GM19438 (cell line): Measurements from ENCODE around the gene PPFIBP2.
A peak's percentile ranks its signal among the peaks of the same experiment; 100 is the strongest.

Experiments used
- ATAC-seq: cut with Tn5 transposase; IDR thresholded peaks from one replicate; pipeline ENCODE4 v1.9.1; 2021; ENCODE audit warnings: low read depth; ENCODE audit not compliant: unreplicated experiment

Gene PPFIBP2

DNA sequence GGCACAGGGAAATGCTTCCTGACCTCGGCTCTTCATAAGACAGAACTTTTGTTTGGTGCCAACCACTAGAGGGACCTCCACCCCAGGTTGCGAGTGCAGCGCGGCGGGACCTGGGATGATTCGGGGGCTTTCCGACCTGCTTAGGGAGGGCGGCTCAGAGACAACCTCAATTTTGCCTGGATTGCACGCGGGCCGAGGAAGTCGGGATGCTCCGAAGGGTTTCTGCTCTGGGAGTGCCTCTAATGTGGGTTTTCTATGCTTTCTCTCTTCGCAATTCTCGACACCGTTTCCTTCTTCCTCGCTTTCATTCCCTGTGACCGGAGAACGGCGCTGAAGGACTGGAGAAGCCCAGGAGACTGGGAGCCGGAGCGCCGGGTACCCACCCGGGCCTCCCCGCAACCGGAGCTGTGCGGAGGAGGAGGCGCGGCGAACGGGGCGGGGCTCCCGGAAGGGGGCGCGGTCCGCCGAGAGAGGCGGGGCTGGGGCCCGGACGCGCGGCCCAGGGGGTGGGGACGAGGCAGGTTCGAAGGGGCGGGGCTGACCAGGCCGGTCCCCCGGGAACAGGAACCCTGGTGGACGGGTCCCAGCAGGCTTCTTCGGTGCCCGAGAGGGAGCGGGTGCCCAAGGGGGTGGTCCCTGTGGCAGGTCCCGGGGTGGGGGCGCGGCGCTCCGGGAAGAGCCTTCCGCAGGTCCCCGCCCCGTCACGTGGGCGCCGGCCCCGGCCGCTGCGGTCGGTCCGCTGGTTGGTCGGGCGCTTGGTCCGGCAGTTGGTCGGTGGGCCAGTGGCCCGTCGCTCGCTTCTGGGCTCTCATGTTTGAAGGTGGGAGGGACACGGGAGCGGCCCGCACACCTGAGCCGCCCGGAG is at the start of gene PPFIBP2:
Gene PPFIBP2 (plus strand): TSS at position 766 of the 865 bp plus-strand sequence. CDS start 35,477 bp downstream, outside the sequence.
- peak; percentile 59 for ATAC-seq

DNA sequence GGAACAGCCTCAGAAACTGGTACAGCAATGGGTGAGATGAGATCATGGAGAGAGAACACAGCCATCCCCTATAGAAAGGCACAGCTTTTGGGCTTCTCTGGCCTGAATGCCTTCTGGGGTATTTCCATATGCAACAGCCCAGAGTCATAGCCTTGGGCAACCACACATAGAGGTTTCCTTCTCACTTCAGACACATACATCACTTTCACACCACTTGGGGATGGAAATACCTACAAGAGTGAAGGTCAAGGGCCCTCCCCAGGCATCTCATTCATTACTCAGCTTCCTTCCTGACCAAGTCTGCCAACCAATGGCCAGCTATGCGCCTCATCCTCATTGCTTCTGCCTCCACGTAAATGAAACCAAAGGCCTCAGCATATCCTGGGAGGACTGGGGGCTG is 46.1 kb upstream of the PPFIBP2 start:
- no peak for ATAC-seq

DNA sequence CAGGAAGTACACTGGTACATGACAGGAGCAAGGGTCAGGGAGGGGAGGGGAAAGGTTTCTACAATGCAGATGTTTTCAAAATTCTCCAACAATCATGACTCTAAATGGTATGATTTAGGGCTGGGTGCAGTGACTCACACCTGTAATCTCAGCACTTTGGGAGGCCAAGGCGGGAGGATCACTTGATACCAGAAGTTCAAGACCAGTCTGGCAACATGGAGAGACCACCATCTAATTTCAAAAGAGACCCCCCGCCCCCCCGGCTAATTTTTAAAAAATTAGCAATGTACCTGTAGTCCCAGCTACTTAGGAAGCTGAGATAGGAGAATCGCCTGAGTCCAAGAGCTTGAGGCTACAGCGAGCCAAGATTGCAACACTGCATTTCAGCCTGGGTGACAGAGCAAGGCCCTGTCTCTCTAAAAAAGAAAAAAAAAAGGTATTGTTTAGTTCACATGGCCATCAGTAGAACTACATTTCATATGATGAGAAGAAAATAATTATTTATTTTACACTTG is 44.4 kb upstream of the PPFIBP2 start:
- no peak for ATAC-seq

DNA sequence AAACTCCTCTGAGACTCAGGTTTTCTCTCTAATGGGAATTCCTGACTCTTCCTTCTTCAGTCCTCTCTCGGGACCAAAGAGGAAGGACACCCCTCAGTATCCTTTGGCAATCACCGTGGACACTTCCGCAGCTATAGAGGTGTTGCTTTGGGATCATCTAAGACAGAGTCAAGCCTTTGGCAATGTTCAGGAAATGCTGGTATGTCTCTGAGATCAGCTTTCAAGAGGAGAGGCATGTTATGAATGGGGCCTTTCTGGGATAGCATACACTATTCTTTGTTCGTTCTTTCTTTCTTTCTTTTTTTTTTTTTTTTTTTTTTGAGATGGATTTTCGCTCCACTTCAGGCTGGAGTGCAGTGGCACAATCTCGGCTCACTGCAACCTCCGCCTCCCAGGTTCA is 42.7 kb upstream of the PPFIBP2 start:
- no peak for ATAC-seq

DNA sequence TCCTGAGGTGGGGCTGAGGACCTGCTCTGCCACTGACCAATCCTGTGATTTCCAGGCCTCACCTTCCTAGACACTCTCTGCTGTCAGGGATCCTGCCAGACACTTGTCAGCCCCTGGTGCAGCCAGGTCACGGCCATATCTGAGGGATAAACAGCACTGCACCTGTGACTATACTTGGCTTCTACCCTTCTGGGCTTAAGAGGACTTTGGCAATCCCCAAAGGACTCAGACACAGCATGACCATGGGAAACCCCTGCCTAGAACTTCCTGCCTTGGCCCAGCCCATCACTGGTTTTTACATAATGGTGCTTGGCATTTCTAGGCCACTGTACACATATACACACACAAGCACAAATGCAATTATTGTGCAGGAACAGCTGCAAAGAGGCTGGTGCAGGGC is 40.1 kb upstream of the PPFIBP2 start:
- peak; percentile 97 for ATAC-seq

DNA sequence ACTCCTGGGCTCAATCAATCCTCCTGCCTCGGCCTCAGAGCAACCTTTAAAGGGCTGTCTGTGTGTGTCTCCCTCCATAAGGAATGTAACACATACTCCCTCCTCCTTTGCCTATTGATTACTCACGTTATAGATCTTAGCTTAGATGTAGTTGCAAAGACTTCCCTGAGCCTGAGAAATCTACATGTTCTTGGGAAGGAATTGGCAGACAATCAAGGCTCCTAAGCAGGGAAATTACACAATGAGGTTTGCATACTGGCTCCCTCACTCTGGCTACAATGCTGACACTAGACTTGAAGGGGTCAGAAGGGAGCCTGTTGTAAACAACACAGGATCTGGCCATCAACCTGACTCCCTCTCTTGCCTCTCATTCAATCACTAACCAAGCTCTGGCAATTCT is 33.7 kb upstream of the PPFIBP2 start:
- ATAC-seq = no peak

DNA sequence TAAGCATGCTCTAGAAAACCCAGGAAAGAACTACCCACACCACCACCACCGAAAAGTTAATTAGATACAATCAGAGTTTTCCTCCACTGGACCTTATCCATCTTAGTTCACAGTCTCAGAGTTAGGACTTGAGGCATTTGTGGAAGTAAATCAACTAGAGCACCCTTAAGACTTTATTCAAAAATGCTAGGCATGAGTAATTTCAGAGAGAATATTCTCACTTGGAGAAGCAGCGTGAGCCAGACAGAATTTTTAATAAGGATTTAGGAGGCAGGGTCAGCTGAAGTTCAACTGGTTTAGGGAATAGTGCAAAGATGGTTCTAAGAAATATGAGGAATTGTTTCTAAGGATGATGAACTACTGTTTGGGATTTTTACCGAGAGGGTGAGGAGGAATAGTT is 29.7 kb upstream of the PPFIBP2 start:
- ATAC-seq = no peak

DNA sequence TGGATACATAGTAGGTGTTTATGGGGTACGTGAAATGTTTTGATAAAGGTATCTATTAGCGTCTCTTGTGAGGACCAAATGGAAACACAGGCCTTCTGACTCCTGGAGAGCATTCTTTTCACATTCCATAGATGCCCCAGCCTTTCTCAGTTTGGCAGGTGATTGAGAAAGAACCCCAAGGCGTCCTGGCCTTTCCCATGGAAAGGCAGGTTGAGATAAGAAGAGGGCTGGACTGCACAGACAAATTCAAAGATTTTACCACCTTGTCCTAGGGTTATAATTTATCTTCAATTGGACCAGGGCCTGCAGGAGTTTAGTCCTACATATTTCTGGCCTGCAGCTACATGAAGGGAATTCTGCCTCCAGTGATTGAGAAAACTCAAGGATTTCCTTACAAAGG is 29.2 kb upstream of the PPFIBP2 start:
- no peak for ATAC-seq

DNA sequence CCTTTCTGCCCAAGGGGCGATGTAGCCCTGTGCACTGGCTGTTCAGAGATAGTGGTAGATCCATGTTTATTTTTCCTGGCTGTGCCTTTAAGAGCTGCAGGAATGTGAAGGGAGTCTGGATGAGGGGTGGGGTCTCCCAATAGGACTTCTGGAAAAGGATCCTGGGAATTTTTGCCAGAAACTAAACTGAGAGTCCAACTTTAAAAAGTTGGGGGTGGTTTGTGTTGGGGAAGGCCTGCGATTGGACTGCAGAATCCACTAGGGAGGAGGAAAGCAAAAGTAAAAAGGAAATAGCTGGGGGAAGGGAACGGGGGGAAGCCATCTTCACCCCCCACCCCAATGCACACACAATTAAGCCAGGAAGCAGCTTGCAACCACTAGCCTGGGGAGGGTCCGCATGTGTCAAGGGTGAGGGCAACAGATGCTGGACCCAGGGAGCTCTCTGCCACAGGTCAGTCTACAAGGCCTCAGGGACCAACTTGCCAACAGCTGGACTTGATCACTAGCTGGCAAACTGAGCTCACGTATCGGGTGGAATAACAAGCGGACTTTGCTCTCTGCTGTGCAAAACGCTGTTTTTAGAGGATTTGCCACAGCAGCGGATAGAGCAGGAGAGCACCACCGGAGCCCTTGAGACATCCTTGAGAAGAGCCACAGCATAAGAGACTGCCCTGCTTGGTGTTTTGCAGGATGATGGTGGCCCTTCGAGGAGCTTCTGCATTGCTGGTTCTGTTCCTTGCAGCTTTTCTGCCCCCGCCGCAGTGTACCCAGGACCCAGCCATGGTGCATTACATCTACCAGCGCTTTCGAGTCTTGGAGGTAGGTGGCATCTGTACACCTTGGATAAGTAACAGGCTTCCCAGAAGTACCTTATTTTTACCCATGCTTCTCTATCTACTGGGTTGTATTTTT is 28.4 kb upstream of the PPFIBP2 start, which contains the start of gene OLFML1:
Gene OLFML1 (plus strand): TSS at position 321 of the 912 bp plus-strand sequence. CDS start 370 bp downstream, at position 691.
- no peak for ATAC-seq

DNA sequence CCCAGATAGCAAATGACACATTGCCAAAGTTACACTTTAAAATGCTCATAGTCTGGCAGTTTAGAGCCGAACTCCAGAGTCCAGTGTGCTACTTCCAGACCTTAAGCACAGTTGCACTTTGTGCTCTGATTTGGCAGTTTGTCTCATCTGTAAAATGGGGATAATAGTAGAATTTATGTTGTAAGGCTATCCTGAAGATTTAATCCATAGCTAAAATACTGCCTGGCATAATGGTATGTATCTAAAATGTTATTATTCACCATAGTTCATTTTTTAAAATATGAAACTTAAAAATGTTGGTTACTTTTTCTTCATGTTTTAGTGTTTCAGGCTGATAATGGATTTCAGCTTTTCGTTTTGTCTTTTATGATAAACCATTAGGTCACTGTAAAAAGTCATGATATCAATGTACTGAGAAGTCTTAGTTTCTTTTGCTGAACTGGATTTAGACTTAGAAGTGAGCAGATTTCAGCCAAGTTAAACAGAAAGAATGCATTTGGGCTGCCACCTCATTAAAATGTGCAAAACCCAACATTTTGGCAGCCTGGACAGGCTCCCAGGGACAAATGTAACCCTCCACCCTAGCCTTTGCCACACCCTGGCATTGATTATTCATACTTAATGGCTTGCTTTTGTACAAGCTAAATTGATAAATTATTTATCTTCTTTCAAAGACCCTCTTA is 27.6 kb upstream of the PPFIBP2 start:
- ATAC-seq = no peak

DNA sequence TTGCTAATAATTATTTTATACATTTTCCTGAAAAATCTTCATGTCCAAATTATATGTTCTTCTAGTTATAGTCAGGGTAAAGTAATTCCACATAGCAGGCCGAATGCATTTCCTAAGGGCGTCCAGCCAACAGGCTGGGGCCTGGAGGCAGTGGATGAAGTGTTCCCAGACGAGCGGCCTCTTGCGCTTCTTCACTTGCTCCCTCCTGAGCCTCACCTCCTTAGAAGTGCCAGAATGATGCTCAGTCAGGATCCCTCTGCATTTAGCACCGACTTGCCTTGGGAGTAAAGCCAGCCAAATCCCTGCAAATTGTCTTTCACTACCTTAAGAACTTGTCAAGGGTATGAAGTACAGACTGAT is 27.0 kb upstream of the PPFIBP2 start:
- no peak for ATAC-seq

DNA sequence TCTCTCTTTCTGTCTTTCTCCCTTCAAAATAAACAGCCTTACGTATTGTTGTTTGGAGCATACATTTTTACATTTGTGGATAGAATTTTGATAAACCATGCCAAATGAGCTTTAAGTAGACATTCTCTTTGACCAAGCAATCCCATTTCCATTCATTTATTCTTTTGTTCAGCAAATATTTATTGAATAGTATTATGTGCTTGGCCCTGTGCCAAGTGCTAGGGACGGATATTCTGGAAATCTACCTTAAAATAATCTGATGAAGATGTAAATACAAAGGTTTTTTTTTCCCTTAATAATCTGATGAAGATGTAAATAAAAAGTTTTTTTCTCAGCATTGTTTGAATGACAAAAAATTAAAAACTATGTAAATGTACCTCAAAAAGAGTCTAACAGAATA is 26.4 kb upstream of the PPFIBP2 start:
- ATAC-seq = no peak

DNA sequence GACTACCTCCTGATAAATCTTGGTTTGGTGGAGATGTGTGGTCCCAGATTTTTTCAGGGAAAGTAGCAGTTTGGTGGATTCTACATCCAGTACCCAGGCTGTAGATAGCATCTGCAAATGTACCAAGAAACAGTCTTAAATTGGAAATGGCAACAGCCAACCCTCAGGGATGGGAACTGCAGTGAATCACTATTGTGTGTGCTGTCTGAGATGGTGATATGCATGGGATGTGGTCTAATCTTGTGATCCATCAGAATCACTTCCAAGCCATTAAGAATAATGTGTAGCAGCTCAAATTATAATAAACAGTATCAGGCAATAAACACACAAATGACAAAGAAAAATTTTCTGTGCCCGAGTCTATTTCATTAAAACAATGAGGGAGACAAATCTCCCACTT is 25.1 kb upstream of the PPFIBP2 start:
- ATAC-seq = no peak

DNA sequence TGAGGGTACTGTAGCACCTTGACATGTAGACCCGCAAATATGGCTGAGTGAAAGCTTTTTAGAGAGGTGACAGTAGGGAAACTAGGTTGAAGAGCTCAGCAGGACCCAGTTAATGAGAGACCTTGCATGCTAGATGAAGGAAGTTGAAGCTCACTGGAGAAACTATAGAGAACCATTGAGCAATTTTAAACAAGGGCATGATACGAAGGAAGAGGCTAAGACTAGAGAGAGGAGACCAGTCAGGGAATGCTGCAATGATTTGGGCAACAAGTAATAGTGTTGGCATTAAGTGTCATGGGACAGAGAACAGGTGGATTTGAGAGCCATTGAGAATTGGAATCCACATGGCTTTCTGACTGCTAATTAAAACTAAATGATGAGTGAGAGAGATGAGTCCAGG is 24.4 kb upstream of the PPFIBP2 start:
- no peak for ATAC-seq

DNA sequence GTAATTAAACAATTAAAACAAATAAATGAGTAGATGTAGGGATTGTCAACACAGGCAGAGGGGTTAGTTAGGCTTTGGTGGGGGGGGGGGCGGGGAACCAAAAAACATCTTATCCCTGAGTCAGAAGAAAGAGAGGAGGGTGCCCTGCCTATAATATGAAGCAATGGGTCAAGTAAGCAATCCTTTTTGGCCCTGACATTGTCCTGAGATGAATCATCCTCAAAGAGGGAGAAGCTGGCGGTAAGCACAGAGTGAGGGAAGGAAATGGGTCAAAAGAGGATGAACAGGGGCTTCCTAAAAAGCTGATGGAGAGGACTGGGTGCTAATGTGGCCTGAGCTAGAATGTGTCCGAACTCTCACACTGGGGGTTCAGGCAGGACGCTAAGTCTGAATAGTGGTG is 23.7 kb upstream of the PPFIBP2 start:
- ATAC-seq = no peak

DNA sequence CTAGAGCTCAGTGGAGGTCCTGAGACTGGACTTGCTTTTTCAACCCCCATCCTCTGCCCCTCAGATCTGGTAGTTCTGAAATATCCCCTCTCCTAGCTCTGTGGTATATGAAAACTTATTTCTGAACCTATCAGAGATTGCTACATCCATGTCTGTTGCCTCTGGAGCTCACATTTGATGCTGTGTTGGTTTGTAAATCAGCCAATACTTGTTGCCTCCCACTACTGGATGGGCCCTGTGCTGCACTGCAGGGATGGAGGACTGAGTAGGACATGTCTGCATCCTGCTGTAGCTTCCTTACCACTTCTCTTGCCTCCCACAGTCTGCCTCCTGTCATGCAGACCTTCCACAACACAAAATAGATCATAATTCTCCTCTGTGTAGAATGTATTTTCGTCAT is 23.3 kb upstream of the PPFIBP2 start:
- no peak for ATAC-seq

DNA sequence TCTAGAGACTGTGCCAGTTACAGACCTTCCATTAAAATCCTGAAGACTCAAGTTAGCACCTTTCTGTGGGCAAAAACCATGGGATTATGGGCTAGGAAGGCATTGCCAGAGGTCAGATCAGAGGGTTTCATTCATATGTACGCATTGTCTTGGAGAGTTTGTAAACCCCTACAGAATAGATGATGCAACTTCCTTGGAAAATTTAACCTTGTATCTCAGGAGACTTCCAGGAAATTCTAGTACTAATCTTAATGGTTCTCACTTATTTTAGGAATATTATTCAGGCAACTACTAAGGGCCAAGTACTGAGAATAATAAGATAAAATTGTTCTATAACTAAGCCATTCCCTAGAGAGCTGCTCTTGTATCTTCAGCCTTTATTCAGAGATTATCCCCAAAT is 21.5 kb upstream of the PPFIBP2 start:
- ATAC-seq = no peak

DNA sequence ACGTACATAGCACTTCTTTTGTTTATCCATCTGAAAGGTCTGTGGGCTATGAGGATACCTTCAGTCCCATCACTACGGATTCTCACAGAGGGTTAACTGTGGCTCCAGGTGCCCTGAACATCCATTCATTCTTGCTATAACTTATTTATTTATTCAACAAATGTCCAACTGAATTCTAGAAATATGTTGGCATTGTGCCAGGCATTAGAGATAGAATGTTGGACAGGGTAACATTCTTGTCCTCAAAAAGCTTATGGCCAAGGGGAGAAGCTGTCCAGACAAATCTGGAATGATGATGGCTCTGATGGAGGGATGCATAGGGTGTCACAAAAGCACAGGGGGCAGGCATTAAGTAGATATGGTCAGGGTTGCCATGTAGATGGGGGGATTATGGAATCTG is 20.1 kb upstream of the PPFIBP2 start:
- no peak for ATAC-seq

DNA sequence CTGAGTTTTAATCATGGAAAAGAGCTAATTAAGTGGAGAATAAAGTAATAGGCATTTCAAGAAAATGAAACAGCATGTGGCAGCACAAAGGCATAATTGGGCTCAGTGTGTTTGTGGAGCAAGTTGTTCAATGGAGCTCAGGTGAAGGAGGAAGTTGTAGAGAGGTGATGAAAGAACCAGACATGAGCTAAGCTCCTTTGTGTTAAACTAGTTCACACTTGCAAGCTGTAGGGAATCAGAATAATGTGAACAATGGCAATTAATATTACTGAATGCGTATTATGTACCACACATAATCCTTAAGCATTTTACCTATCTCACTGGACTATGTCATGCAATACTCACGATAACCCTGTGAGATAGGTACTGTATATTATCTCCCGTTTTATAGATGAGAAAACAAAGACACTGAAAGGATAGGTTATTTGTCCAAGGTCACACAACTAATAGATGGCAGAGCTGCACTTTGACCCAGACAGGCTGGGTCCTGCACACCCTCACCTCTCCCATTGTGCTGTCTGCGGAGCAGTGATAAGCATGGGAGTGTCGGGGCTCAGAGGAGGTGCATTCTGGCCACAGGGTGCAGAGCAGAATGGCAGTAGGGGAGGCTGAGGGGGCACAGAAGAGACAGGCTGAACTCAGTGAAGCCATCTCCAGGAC is 19.6 kb upstream of the PPFIBP2 start:
- no peak for ATAC-seq

DNA sequence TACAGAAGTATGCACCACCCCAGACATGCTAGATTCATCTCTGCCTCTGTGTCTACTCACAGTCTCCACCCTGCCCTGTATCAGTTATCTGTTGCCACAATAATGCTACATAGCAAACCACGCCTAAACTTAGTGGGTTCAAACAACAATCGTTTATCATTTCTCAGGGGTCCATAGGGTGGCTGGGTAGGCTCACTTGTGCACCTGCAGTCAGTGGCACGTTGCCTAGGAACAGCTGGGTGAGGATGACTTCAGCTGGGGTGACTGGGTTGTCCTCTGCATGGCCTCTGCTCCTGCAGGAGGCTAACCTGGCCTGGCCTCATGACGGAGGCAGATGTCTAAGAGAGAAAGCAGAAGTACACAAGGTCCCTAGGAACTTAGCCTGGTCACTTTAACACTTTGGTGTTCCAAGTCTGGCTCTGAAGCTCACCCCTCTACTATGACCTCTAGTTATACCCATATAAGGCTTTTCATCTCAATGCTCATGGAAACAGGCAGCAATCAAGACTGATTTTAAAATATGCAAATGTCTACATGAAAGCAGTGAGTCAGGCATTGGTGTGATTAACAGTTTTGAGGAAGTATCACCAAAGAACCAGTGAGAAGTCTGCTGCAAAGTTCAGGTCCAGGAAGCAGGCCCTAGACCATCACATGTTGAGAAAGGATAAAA is 17.8 kb upstream of the PPFIBP2 start:
- ATAC-seq = peak; percentile 79
